HG02798 (cell line): ENCODE data around the gene BLID.

ENCODE experiments used
- ATAC-seq: cut with Tn5 transposase; IDR thresholded peaks from one replicate; pipeline ENCODE4 v1.9.1; 2021; ENCODE audit warnings: mild to moderate bottlenecking; ENCODE audit not compliant: unreplicated experiment, poor library complexity

The BLID gene

DNA sequence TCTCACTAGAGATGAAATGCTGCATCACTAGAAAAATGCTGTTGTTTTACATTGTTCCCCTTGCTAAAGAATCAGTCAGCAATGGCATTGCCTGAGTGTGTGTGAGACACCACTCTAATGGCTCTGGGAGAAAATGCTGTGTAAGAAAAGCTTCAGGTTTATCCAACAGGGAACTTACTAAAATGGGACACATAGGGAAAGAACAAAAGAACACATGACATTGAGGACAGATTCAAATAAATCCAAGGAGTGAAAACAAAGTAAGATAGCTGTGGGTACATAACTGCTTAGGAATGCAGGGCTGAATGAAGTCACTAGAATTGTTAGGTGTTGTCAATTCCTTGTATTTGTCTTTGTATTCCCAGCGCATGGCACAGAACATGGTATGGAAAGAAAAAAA lies 24.2 kb downstream of the BLID start:
- ATAC-seq: no peak

DNA sequence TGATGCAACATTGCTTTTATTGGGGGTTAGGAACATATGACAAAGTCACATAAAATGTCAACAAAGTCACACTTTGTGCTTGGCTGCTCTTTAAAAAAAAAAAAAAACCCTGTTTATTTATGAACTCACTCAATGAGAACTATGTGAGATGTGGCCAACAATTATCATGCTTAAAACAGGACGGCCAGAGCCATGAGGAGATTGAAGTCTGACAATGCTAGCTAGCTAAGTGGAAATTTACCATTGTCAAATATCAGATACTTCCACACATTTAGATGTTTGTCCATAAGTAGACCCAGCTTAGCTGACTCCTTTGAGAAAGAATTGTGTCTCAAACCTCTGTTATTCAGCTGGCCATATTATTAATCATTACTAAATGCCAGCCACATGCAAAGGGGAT lies 26.9 kb downstream of the BLID start:
- no peak for ATAC-seq

DNA sequence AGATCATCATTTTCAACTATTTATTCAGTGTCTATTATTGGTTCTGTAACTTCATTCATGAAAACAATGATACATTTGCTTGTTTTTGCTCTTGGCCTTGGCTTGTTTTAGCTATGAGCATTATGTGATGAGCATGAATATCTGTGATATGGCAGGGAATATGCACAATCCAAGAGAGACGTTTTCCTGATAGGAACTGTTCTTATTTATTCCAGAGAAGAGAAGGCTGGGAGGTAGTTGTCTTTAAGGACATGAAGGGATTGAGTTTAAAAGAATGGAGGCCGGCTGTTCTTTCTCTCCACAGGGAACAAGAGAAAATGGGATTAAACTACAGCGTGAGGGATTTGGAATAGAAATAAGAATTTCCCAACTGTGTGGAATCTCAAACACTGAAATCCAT lies 30.3 kb downstream of the BLID start:
- ATAC-seq: no peak

DNA sequence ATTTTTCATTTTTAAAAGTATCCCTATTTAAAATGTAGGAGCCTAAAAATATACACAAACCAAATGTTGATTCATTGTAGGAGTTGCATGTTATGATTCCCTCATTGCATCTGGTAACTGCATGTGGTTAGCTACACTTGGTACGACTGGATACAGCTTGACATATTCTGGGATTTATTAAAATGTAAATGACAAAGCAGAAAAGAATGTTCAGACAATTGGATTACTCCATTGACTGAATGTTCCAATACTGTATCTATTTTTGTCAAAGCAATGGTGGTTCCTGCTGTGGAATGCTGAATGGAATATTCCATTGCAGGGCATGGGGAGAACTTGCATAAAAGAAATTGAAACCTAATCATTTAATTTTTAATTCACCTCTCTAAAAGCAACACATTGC lies 30.8 kb downstream of the BLID start:
- ATAC-seq: no peak

DNA sequence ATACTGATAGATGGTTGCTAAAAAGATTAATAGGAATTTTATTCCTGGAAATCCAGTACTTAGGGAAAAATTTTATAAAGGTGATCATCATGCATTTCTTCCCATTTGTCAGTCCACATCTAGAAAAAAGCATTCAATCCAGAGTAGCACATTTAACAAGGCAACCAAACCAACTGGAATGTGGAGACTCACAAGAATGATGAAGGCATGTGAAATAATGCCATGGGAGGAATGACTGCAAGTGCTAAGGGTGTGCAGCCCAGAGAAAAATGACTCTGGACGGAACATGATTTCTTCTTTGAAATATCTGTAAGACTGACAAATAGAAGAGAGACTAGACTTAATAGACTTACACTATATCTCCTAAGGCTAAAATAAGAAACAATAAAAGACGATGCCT lies 33.8 kb downstream of the BLID start:
- ATAC-seq: no peak

DNA sequence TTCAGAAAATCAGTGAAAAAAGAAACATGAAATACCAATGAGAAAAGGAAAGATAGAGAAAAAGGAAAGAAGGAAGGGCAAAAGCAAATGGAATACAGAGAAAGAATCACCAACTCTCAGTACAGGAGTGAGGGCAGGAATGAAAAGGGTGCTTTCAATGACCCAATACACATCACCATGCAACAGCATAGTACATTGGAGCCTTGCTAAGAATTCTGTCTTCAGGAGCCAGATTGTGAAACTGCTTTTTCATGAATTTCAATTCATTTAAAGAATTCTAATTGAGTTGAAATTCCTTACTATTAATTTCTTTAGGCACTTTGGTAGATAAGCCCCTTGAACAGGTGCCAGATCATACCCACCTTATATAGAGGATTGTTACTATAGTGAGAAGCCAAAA lies 34.9 kb downstream of the BLID start:
- ATAC-seq: no peak

DNA sequence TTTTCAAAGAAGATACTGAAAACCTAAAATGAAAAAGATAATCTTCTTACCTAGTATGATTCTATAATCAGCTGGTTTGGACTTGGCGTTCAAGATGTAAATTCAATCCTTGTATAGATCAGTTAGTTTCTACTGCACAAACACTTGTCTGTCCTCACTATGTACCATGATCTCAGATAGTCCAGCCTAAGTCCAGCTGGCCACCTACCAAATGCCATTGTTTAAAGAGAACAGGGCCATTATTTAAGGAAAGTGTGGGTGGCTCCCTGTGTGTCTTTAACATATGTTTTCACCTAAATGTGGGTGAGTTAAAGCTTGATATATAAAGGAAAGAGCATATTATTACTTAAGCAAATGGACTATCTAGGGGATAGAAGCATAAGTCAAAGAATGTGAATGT lies 38.6 kb downstream of the BLID start:
- ATAC-seq: no peak

DNA sequence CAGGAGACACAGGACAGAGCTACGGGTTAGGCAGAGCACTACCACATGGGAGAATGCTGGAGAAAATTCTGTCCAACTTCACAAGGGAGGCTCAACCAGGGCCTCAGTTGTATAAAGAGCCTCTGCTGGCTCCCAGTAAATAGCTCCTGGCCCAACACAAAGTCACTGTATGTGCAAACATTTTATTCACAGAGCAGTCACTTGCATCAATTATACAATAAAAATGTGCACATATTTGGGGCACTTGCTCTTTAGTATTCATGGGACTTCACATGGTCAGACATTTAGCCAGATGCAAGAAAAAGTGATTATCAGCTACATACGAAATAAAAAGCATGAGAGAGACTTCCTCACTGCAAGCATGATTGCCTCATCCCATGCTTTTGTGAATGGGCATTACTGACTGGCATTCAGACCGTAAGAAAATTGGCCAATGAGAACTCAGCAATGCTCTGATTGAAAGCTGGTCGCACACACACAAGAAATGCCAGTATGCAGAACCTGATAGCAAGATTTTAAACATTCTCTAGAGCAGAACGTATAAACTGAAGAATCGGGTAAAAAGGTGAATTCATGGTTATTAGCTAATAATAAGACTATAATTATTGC lies 39.4 kb downstream of the BLID start:
- no peak for ATAC-seq

DNA sequence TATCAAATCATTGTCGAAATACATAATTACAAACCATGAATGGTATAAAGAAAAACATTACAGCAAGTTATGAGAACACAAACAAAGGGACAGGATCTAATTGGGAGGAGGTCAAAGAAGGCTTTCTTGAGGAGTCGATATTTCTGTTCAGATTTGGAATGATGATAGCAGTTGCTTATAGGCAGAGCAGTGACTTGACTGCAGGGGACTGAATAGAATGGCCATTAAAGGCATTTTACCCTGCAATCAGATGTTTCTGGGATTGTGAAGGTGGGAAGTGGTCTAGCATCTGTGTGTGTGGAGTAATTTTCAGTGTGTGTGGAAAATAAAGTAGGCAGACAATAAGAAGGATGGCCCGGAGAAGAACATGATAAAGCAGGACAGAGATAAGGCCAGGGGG lies 41.0 kb downstream of the BLID start:
- no peak for ATAC-seq

DNA sequence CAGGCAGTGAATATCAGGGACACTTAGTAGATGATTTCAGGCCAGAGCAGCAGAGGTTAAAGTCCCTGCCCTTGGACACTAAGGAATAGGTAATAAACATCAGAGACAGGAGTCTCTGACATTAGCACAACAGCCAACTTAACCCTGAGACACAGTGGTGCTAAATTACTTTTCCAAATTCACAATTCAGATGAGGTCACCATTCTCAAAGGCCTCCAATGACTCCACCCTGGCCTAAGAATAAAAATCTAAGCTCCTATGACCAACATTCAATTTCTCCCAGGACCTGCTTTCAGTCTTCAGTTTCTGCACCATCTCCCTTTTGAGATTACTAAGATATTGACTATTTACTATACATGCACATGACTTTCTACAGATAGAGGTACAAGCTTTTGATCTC lies 42.0 kb downstream of the BLID start:
- no peak for ATAC-seq

DNA sequence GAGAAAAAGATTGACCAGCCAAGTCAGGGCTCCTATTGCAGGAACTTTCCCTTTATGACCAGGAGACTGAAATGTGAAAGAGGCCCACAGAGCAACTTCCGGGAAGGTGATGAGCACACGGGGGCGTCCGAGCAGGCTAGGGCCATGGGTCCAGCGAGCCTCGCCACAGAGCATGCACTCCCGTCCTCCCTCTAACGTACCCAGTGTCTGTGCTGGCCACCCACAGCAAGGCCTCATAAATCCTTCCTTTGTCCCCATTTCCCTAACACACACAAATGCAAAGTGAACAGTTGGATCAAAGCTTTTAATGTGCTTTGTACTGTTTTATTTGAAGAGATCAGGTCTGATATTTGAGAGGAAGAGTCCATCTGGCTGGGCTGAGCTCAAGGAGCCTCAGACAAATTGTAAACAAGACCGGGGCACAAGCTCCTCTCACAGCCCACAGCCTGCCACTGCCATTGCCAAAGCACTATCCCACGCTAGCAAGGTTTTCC lies 44.3 kb downstream of the BLID start:
- ATAC-seq: no peak

DNA sequence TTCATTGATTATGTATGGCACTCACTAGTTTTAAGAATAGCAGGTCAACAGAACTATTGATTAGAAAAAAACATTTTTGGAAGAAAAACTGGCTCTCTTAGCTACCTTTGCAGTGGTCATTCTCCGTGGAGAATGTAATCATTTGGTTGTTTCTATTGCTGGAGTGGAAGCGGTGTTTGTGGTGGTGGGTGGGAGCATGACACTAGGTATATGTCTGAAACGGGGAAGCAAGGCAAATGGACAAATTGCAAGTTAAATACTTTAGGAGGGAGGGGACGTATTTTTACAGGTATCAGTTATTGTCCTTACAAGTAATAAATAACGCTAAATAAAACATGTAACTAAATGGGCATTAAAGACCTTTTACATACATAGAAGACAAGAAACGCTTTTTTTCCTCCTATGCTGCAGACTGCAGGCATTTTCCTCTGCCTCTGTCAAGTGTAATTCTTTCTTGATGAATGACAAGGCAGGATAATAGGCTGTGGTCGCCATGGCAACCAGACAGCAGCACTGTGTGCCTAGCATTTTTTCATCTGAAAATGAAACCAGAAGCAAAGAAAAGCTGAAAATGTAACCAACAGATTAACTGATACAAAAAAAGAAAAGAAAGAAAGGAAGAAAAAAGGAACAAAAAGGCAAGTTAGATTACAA lies 46.2 kb downstream of the BLID start:
- ATAC-seq: no peak

DNA sequence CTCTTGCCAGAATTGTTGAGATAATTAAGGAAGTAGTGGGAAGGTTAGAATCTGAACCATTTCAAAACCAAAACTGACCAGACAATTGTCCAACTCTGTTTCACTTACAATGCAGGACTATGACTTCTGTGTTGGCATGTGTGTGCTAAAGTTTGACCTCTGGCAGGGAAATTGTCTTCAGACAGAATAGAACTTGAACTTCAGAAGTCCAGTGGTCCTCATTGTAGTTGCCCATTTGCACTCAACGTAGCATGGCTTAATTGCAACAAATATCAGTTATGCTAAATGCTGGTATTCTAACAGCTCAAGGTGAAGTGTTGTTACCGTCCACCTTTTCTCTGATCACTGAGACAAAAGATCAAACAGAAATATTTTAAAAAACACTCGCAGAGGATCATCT lies 47.2 kb downstream of the BLID start:
- no peak for ATAC-seq

DNA sequence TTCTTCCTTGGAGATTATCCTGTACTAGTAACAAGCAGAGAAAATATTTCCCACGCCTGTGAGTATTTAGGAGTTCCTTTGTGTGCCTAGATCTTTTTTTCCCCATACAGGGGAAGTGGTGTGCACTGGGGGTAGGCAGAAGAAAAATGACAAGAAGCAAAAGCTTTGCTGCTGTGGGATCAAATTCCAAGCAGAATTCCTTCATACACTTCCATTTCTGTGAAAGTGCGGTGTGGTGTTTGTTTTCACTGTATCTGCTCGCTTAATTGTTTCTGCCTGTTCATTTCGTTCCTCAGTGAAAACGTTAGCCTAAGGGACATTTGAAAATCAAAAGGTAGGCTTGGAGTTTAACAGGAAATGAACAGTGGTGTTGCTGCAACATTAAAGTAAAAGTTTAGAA lies 47.9 kb downstream of the BLID start:
- ATAC-seq: no peak
